ENCODE results near the gene TLR9. TPM values are rescaled to one million over a fixed set of nuclear protein-coding genes. Genes with fewer than 3 reads are reported as not detected.

TLR9 gene
- total and polyA plus RNA-seq, 9 of the 15 experiments (the other 6 are each of a cell fraction or from before 2014, with no cell fraction given), result not detected

GRCh38 chr3:52245322-52246263 is 20.1 kb upstream of the TLR9 start, which contains the start of gene PPM1M (continued):
- no peak for TF ChIP-seq MYNN (IDR thresholded peaks at IDR 0.05)
- TF ChIP-seq MYNN (CRISPR knock-in tag; IDR thresholded peaks at IDR 0.05), result no peak
- no peak for TF ChIP-seq EP400 (IDR thresholded peaks at IDR 0.05)
- TF ChIP-seq ZC3H11A (IDR thresholded peaks at IDR 0.05; ENCODE audit: low read depth, low read length), result no peak
- TF ChIP-seq CREB3 (tag; conservative IDR thresholded peaks at IDR 0.05; ENCODE audit: low read depth), result no peak
- no peak for TF ChIP-seq SMARCE1 (IDR thresholded peaks at IDR 0.05)
- TF ChIP-seq CBFA2T2 (conservative IDR thresholded peaks at IDR 0.05), result no peak
- no peak for TF ChIP-seq ZNF316 (IDR thresholded peaks at IDR 0.05)
- TF ChIP-seq NFIX (CRISPR knock-in tag; IDR thresholded peaks at IDR 0.05; ENCODE audit: low read depth), result no peak
- TF ChIP-seq, protein P1, sequence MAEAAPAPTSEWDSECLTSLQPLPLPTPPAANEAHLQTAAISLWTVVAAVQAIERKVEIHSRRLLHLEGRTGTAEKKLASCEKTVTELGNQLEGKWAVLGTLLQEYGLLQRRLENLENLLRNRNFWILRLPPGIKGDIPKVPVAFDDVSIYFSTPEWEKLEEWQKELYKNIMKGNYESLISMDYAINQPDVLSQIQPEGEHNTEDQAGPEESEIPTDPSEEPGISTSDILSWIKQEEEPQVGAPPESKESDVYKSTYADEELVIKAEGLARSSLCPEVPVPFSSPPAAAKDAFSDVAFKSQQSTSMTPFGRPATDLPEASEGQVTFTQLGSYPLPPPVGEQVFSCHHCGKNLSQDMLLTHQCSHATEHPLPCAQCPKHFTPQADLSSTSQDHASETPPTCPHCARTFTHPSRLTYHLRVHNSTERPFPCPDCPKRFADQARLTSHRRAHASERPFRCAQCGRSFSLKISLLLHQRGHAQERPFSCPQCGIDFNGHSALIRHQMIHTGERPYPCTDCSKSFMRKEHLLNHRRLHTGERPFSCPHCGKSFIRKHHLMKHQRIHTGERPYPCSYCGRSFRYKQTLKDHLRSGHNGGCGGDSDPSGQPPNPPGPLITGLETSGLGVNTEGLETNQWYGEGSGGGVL (CRISPR knock-in tag; IDR thresholded peaks at IDR 0.05), result no peak
- peak; percentile 83 for TF ChIP-seq MGA (IDR thresholded peaks at IDR 0.05)
- no peak for TF ChIP-seq GATA2 (CRISPR knock-in tag; IDR thresholded peaks at IDR 0.05)
- TF ChIP-seq SMARCA5 (IDR thresholded peaks at IDR 0.05), result no peak
- TF ChIP-seq DACH1 (IDR thresholded peaks at IDR 0.05; ENCODE audit: partially characterized antibody), result no peak

Data from K562 (cell line).